SK-N-SH treated with all-trans-retinoic acid at 6 μM for 48 hours (cell line): ENCODE data around the gene GJD2.
A peak's percentile ranks its signal among the peaks of the same experiment; 100 is the strongest.

Source experiments
- ATAC-seq: fragments of 200-7000 bp; cut with Tn5 transposase; 3 replicates; pipeline ENCODE4 v1.9.1; 2020; ENCODE audit warnings: mild to moderate bottlenecking, moderate library complexity
- ARNTL ChIP-seq: fragments of 450-650 bp; formaldehyde crosslinking; IDR thresholded peaks from 2 replicates; pipeline ENCODE4 v1.5.0; 2020; ENCODE audit warnings: low read depth, mild to moderate bottlenecking, moderate library complexity, borderline replicate concordance
- BACH2 ChIP-seq: fragments of 250-450 bp; sonication (Bioruptor Pico); IDR thresholded peaks from 2 replicates; pipeline ENCODE4 v1.9.0; 2021; ENCODE audit warnings: mild to moderate bottlenecking, borderline replicate concordance
- GLIS3 ChIP-seq: fragments of 250-450 bp; sonication (Bioruptor Pico); IDR thresholded peaks from 2 replicates; pipeline ENCODE4 v1.5.0; 2020; ENCODE audit warnings: mild to moderate bottlenecking, moderate library complexity
- ISL1 ChIP-seq: fragments of 250-450 bp; sonication (Bioruptor Pico); IDR thresholded peaks from 2 replicates; pipeline ENCODE4 v2.1.2; 2022; ENCODE audit warnings: mild to moderate bottlenecking, moderate library complexity
- RARB ChIP-seq: fragments of 250-450 bp; sonication (Bioruptor Pico); IDR thresholded peaks from 2 replicates; pipeline ENCODE4 v1.8.0; 2021; ENCODE audit warnings: mild to moderate bottlenecking, moderate library complexity
- SNAI2 ChIP-seq: fragments of 250-450 bp; sonication (Bioruptor Pico); IDR thresholded peaks from 2 replicates; pipeline ENCODE4 v1.5.0; 2020; ENCODE audit warnings: mild to moderate bottlenecking, moderate library complexity
- TCF4 ChIP-seq: fragments of 250-450 bp; sonication (Bioruptor Pico); IDR thresholded peaks from 2 replicates; pipeline ENCODE4 v1.8.0; 2021; ENCODE audit warnings: mild to moderate bottlenecking, moderate library complexity, borderline replicate concordance
- TOX ChIP-seq: fragments of 250-450 bp; sonication (Bioruptor Pico); IDR thresholded peaks from 2 replicates; pipeline ENCODE4 v1.8.0; 2021; ENCODE audit warnings: mild to moderate bottlenecking, moderate library complexity, borderline replicate concordance
- ZC3H10 ChIP-seq: fragments of 250-450 bp; sonication (Bioruptor Pico); IDR thresholded peaks from 2 replicates; pipeline ENCODE4 v1.5.1; 2021; ENCODE audit warnings: mild to moderate bottlenecking, moderate library complexity
- ZFP3 ChIP-seq: fragments of 250-450 bp; sonication (Bioruptor Pico); IDR thresholded peaks from 2 replicates; pipeline ENCODE4 v1.5.0; 2020; ENCODE audit warnings: mild to moderate bottlenecking, moderate library complexity
- ZNF70 ChIP-seq: fragments of 450-650 bp; formaldehyde crosslinking; IDR thresholded peaks from 2 replicates; pipeline ENCODE4 v1.5.0; 2020; ENCODE audit warnings: mild to moderate bottlenecking, moderate library complexity
- TF ChIP-seq, protein P1 (sequence below): fragments of 250-450 bp; sonication (Bioruptor Pico); IDR thresholded peaks from 2 replicates; pipeline ENCODE4 v1.8.0; 2020; ENCODE audit warnings: mild to moderate bottlenecking, moderate library complexity, borderline replicate concordance
- TF ChIP-seq, protein P2 (sequence below): fragments of 250-450 bp; sonication (Bioruptor Pico); IDR thresholded peaks from 2 replicates; pipeline ENCODE4 v1.5.1; 2021; ENCODE audit warnings: mild to moderate bottlenecking, moderate library complexity
- TF ChIP-seq, protein P3 (sequence below): fragments of 250-450 bp; sonication (Bioruptor Pico); IDR thresholded peaks from 2 replicates; pipeline ENCODE4 v1.5.1; 2020; ENCODE audit warnings: low read depth, mild to moderate bottlenecking, moderate library complexity
- TF ChIP-seq, protein P4 (sequence below): fragments of 250-450 bp; sonication (Bioruptor Pico); IDR thresholded peaks from 2 replicates; pipeline ENCODE4 v1.5.0; 2020; ENCODE audit warnings: mild to moderate bottlenecking, moderate library complexity

GJD2 gene

DNA sequence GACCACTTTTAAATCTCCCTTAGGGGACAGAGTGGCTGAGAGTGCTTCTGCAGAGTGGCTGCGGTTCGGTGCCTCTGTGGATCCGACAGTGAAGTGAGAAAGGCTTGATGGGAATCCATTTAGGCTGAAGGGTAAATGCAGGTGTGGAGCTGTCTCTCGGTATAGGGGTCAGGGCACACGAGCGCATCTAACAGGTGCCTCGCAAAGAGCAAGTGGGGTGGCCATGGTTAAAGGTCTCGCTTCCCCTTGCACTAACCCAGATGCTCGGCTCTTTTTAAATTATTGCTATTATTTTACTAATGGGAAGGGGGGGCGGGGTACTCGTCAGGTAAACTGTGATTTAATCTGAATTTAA, 598 bp upstream of the GJD2 start:
- no peak for TF ChIP-seq ZNF70
- TF ChIP-seq, protein P1, sequence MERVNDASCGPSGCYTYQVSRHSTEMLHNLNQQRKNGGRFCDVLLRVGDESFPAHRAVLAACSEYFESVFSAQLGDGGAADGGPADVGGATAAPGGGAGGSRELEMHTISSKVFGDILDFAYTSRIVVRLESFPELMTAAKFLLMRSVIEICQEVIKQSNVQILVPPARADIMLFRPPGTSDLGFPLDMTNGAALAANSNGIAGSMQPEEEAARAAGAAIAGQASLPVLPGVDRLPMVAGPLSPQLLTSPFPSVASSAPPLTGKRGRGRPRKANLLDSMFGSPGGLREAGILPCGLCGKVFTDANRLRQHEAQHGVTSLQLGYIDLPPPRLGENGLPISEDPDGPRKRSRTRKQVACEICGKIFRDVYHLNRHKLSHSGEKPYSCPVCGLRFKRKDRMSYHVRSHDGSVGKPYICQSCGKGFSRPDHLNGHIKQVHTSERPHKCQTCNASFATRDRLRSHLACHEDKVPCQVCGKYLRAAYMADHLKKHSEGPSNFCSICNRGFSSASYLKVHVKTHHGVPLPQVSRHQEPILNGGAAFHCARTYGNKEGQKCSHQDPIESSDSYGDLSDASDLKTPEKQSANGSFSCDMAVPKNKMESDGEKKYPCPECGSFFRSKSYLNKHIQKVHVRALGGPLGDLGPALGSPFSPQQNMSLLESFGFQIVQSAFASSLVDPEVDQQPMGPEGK: no peak
- no peak for TF ChIP-seq SNAI2 (CRISPR knock-in tag)
- TF ChIP-seq, protein P2, sequence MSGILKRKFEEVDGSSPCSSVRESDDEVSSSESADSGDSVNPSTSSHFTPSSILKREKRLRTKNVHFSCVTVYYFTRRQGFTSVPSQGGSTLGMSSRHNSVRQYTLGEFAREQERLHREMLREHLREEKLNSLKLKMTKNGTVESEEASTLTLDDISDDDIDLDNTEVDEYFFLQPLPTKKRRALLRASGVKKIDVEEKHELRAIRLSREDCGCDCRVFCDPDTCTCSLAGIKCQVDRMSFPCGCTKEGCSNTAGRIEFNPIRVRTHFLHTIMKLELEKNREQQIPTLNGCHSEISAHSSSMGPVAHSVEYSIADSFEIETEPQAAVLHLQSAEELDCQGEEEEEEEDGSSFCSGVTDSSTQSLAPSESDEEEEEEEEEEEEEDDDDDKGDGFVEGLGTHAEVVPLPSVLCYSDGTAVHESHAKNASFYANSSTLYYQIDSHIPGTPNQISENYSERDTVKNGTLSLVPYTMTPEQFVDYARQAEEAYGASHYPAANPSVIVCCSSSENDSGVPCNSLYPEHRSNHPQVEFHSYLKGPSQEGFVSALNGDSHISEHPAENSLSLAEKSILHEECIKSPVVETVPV (CRISPR knock-in tag): no peak
- no peak for TF ChIP-seq ZFP3
- TF ChIP-seq GLIS3 (CRISPR knock-in tag): no peak
- no peak for TF ChIP-seq RARB (CRISPR knock-in tag)
- no peak for TF ChIP-seq ZC3H10 (CRISPR knock-in tag)
- TF ChIP-seq, protein P3, sequence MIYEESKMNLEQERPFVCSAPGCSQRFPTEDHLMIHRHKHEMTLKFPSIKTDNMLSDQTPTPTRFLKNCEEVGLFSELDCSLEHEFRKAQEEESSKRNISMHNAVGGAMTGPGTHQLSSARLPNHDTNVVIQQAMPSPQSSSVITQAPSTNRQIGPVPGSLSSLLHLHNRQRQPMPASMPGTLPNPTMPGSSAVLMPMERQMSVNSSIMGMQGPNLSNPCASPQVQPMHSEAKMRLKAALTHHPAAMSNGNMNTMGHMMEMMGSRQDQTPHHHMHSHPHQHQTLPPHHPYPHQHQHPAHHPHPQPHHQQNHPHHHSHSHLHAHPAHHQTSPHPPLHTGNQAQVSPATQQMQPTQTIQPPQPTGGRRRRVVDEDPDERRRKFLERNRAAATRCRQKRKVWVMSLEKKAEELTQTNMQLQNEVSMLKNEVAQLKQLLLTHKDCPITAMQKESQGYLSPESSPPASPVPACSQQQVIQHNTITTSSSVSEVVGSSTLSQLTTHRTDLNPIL (CRISPR knock-in tag): no peak
- no peak for ATAC-seq

DNA sequence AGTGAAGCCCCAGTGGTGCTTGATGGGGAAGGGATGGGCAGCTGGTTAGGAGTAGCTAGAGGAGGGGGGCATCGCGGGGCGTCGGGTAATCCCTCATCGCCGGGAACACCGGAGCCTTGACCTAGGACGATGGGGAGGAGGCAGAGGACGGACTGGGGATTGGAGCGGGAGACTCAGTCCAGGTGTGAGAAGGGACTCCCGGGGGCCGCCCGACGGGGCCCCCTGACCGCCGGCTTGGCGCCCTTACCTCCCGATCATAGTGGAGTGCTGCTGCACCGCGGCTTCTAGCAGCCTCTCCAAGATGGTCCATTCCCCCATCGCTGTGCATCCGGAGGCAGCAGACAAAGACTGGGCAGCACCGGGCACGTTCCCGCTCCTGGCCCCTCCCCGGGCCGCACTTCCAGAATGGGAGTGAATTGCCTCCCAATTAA, 612 bp downstream of the GJD2 start:
- TF ChIP-seq, protein P1: no peak
- TF ChIP-seq ARNTL (CRISPR knock-in tag) (no peak), ZFP3 (no peak), SNAI2 (CRISPR knock-in tag) (no peak)
- TF ChIP-seq, protein P2 (CRISPR knock-in tag): no peak
- ATAC-seq: peak; percentile 18; the same call in 1 of the 3 replicates

DNA sequence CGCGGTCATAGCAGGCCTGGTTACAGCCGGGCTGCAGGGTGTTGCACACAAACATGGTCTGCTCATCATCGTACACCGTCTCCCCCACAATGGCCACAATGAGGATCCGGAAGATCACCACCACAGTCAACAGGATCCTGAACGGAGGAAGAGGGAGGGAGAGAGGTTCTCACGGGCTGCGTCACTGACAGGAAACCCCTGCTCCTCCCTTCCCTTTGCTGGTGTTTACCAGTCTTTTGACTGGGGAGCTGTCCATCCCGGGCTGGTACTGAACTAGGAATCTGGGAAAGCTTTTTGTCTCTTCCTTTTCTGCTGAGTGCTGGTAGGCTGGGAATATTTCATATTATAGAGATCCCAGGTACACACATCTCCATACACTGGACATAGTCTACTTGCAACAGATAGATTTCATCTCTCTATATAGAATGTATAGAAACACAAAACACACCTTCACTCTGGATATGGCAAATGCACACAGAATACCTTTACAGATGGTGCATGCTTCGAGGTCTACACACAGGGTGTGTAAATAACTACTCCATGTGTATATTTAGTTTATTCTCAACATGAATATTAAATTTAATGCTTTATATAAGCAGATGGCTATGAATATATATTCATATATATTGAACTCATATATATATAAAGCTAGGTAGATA, 1.4 kb downstream of the GJD2 start:
- ATAC-seq: peak; percentile 68
- TF ChIP-seq, protein P1: no peak
- TF ChIP-seq SNAI2 (CRISPR knock-in tag) (peak; percentile 41; the same call in 1 of the 2 replicates), BACH2 (no peak)

DNA sequence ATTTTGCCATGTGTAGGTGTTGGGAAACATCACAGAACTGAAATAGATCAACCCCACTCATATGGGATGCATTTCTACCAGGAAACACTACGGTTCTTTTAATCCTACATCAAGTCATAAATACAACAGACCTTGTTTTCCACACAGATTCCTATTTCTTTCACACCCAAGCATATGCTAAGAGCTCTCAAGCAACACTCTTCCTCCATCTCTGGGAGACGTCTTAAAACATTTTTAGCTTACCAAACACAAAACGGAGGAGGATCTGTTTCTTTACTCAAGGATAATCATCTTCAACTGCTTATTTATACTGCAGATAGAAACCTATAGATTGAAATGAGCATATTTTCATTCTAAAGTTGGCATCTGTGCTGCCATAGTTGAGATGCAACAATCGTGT, 5.1 kb downstream of the GJD2 start:
- no peak for ATAC-seq
- TF ChIP-seq BACH2: no peak
- TF ChIP-seq, protein P2 (CRISPR knock-in tag): no peak
- TF ChIP-seq ZC3H10 (CRISPR knock-in tag): no peak
- no peak for TF ChIP-seq TCF4 (CRISPR knock-in tag)
- TF ChIP-seq GLIS3 (CRISPR knock-in tag): no peak
- no peak for TF ChIP-seq ISL1 (CRISPR knock-in tag)
- TF ChIP-seq, protein P4, sequence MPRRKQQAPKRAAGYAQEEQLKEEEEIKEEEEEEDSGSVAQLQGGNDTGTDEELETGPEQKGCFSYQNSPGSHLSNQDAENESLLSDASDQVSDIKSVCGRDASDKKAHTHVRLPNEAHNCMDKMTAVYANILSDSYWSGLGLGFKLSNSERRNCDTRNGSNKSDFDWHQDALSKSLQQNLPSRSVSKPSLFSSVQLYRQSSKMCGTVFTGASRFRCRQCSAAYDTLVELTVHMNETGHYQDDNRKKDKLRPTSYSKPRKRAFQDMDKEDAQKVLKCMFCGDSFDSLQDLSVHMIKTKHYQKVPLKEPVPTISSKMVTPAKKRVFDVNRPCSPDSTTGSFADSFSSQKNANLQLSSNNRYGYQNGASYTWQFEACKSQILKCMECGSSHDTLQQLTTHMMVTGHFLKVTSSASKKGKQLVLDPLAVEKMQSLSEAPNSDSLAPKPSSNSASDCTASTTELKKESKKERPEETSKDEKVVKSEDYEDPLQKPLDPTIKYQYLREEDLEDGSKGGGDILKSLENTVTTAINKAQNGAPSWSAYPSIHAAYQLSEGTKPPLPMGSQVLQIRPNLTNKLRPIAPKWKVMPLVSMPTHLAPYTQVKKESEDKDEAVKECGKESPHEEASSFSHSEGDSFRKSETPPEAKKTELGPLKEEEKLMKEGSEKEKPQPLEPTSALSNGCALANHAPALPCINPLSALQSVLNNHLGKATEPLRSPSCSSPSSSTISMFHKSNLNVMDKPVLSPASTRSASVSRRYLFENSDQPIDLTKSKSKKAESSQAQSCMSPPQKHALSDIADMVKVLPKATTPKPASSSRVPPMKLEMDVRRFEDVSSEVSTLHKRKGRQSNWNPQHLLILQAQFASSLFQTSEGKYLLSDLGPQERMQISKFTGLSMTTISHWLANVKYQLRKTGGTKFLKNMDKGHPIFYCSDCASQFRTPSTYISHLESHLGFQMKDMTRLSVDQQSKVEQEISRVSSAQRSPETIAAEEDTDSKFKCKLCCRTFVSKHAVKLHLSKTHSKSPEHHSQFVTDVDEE (CRISPR knock-in tag): no peak
- TF ChIP-seq TOX (CRISPR knock-in tag): no peak
- TF ChIP-seq, all 23 proteins: peak for 0
